GM12878 (cell line): ENCODE results near the gene CERCAM. TPM values are rescaled to one million over a fixed set of nuclear protein-coding genes. Genes with fewer than 3 reads are reported as not detected.

Experiments used
- ATAC-seq: fragments of 200-7000 bp; cut with Tn5 transposase; 3 replicates; pipeline ENCODE4 v1.9.1; 2020; ENCODE audit warnings: mild to moderate bottlenecking, moderate library complexity
- BruUV-seq: library from RNA; stranded (reverse); fragments of 400-500 nt; replicated peaks from 2 replicates; lab custom pipeline; 2021; lab: Mats Ljungman, UMichigan
- CTCF ChIA-PET: fragments of 300-600 bp; sonication (Branson Sonifier 250); formaldehyde crosslinking; extraction: SDS; loops from one replicate; lab custom pipeline; 2021; ENCODE audit warnings: inconsistent platforms; lab: Yijun Ruan, JAX
- POLR2A ChIA-PET: fragments of 350-600 bp; formaldehyde crosslinking; extraction: SDS; loops from one replicate; lab custom pipeline; 2021; ENCODE audit warnings: inconsistent platforms; lab: Charles Lee
- RAD21 ChIA-PET: fragments of 300-600 bp; sonication (Branson Sonifier 250); formaldehyde crosslinking; loops from one replicate; lab custom pipeline; 2023; ENCODE audit warnings: antibody characterized with exemption; ENCODE audit not compliant: unreplicated experiment; lab: Charles Lee
- SMC1A ChIA-PET: fragments of 300-600 bp; sonication (Branson Sonifier 250); formaldehyde crosslinking; loops from one replicate; lab custom pipeline; 2023; ENCODE audit not compliant: unreplicated experiment, uncharacterized antibody; lab: Charles Lee
- DNase-seq: peaks from one replicate; pipeline ENCODE4 v3.0.0-alpha.2; 2011; ENCODE audit warnings: low read depth, low spot score
- FAIRE-seq: peaks from 3 replicates; lab custom pipeline; 2011; peaks lifted over from hg19 to GRCh38; lab: Jason Lieb, UNC
- H2AFZ ChIP-seq: 2 replicates; pipeline ENCODE4 v1.6.0; 2011; ENCODE audit warnings: low read depth, low read length, control low read depth; ENCODE audit not compliant: control insufficient read depth
- H3K27ac ChIP-seq: 2 replicates; pipeline ENCODE4 v1.5.1; 2011; ENCODE audit warnings: control low read depth; ENCODE audit not compliant: control insufficient read depth, insufficient read depth
- H3K27me3 ChIP-seq, 2 experiments: replicated peaks in 1 of 2; 2 replicates each; pipeline versions ENCODE4 v1.6.0 to v1.6.1; 2011; ENCODE audit warnings: low read length in 1 of 2; ENCODE audit not compliant: control insufficient read depth in 2 of 2, insufficient read depth in 2 of 2
- H3K36me3 ChIP-seq, 2 experiments: 2 replicates each; pipeline ENCODE4 v1.5.1; 2011; ENCODE audit warnings: low read length in 1 of 2; ENCODE audit not compliant: control insufficient read depth in 2 of 2, insufficient read depth in 2 of 2
- H3K4me1 ChIP-seq: 2 replicates; pipeline ENCODE4 v1.6.1; 2011; ENCODE audit warnings: mild to moderate bottlenecking, low read length, moderate library complexity, mixed read lengths; ENCODE audit not compliant: control insufficient read depth, insufficient read depth
- H3K4me2 ChIP-seq: 2 replicates; pipeline ENCODE4 v1.6.0; 2011; ENCODE audit warnings: control low read depth; ENCODE audit not compliant: control insufficient read depth, insufficient read depth
- H3K4me3 ChIP-seq: fragments of 200-600 bp; sonication (generic); 2 replicates; pipeline ENCODE4 v1.5.1; 2016
- H3K79me2 ChIP-seq: 2 replicates; pipeline ENCODE4 v1.6.0; 2011; ENCODE audit warnings: low read length; ENCODE audit not compliant: control insufficient read depth, insufficient read depth
- H3K9ac ChIP-seq: 2 replicates; pipeline ENCODE4 v1.8.0; 2011; ENCODE audit warnings: low read length, control low read depth, mixed read lengths; ENCODE audit not compliant: control insufficient read depth, insufficient read depth
- H3K9me3 ChIP-seq: replicated peaks from 3 replicates; pipeline ENCODE4 v1.5.1; 2011; ENCODE audit warnings: mild to moderate bottlenecking, low read length; ENCODE audit not compliant: control insufficient read depth, insufficient read depth
- H4K20me1 ChIP-seq: 2 replicates; pipeline ENCODE4 v1.6.0; 2011; ENCODE audit not compliant: control insufficient read depth, insufficient read depth
- BCLAF1 ChIP-seq: fragments of 450-650 bp; IDR thresholded peaks from 2 replicates; pipeline ENCODE4 v1.6.1; 2017; ENCODE audit warnings: antibody characterized with exemption, mild to moderate bottlenecking, moderate library complexity
- IKZF2 ChIP-seq, 2 experiments: fragments of 450-650 bp; IDR thresholded peaks; 2 replicates each; pipeline ENCODE4 v1.6.1; 2017; ENCODE audit warnings: mild to moderate bottlenecking in 2 of 2, moderate library complexity in 2 of 2
- NRF1 ChIP-seq: conservative IDR thresholded peaks from 2 replicates; pipeline ENCODE4 v1.6.1; 2011; ENCODE audit warnings: mild to moderate bottlenecking, low read depth, low read length, improper control_type of control experiment
- RBBP5 ChIP-seq: fragments of 200-600 bp; sonication (generic); conservative IDR thresholded peaks from 2 replicates; pipeline ENCODE4 v1.6.1; 2016
- WGBS: methylation state at CpG from one replicate; pipeline ENCODE4 v1.1.6; 2016; ENCODE audit warnings: low lambda C conversion rate; ENCODE audit not compliant: insufficient replicate concordance, insufficient coverage; ENCODE audit errors: missing lambda C conversion rate; 5-methylcytosine and 5-hydroxymethylcytosine counted together
- in situ Hi-C: fragments of 300-500 bp; cut with MboI; formaldehyde crosslinking; loops from 9 replicates; pipeline ENCODE4 v1.14.3; 2018; ENCODE audit warnings: mixed read lengths
- intact Hi-C: fragments of 100-400 bp; cut with micrococcal nuclease; formaldehyde crosslinking; loops from one replicate; pipeline ENCODE4 v1.14.2; 2022; ENCODE audit not compliant: unreplicated experiment
- polyA plus RNA-seq, 11 experiments: library from polyadenylated mRNA; depleted of rRNA in 4 of 11; unstranded in 6 of 11; stranded (reverse) in 5 of 11; fragments of >200 nt; fragmentation: Nextera tagmentation in 4 of 11; fragmentation: Illumina TruSeq in 1 of 11; extraction: Ambion mirVana in 4 of 11; extraction: Trizol in 1 of 11; gene quantifications; 1 replicate in 1 of 11; 2 replicates in 10 of 11; pipeline versions ENCODE4 v1.2.1 to v1.2.3, GENCODE V29; 2011 to 2016; ENCODE audit warnings: inconsistent platforms in 2 of 11, missing spikeins in 2 of 11, low read depth in 1 of 11
- total RNA-seq, 4 experiments: library from RNA; depleted of rRNA in 3 of 4; stranded (reverse); fragments of >200 nt in 3 of 4; fragmentation: Illumina TruSeq in 1 of 4; extraction: Trizol in 1 of 4; gene quantifications; 2 replicates each; pipeline versions ENCODE4 v1.2.1 to v1.2.3, GENCODE V29; 2013 to 2021
- TF ChIP-seq, protein P1 (sequence below): fragments of 450-650 bp; IDR thresholded peaks from 2 replicates; pipeline ENCODE4 v1.6.1; 2017; ENCODE audit warnings: borderline replicate concordance

CERCAM gene
- total and polyA plus RNA-seq, 10 of the 15 experiments (the other 5 are each of a cell fraction or from before 2014, with no cell fraction given) = 0.05 to 6.7 (median 0.71) TPM

GRCh38 chr9:128457207-128457606 is 36.5 kb downstream of the CERCAM start:
- peaks cover 3% of the 10 kb centered on the region; the same call in 1 of the 2 replicates for H3K4me1 ChIP-seq
- ChIA-PET POLR2A (no interaction called here), RAD21 (interaction anchor here (0.9 kb wide), 2 partner anchors 37 to 93 kb away, joined by 3 read pairs; partner anchors contain the start of gene CERCAM), SMC1A (interaction anchor here (0.6 kb wide), 1 partner anchor 301 kb away, joined by 4 read pairs; no protein-coding TSS in a partner anchor), CTCF (interaction anchor here (0.6 to 1.2 kb wide), 3 partner anchors 18 to 95 kb away, joined by 3 to 5 read pairs (median 3); no protein-coding TSS in a partner anchor)
- in situ Hi-C loops (no loop called here), intact Hi-C loops (no loop called here)
- FAIRE-seq (no peak), ATAC-seq (no peak), DNase-seq (no peak)
- BruUV-seq = TSS peak; percentile 41
- peak overlapping the region; percentile 30; the same call in 1 of the 2 replicates for H3K27ac ChIP-seq
- H3K27me3 ChIP-seq = no peaks in the 10 kb centered on the region
- peaks cover 12% of the 10 kb centered on the region for H3K79me2 ChIP-seq
- TF ChIP-seq RBBP5 = no peak
- TF ChIP-seq BCLAF1 = no peak
- TF ChIP-seq NRF1 = no peak
- TF ChIP-seq IKZF2 (IDR thresholded peaks at IDR 0.05) = no peak
- TF ChIP-seq, protein P1, sequence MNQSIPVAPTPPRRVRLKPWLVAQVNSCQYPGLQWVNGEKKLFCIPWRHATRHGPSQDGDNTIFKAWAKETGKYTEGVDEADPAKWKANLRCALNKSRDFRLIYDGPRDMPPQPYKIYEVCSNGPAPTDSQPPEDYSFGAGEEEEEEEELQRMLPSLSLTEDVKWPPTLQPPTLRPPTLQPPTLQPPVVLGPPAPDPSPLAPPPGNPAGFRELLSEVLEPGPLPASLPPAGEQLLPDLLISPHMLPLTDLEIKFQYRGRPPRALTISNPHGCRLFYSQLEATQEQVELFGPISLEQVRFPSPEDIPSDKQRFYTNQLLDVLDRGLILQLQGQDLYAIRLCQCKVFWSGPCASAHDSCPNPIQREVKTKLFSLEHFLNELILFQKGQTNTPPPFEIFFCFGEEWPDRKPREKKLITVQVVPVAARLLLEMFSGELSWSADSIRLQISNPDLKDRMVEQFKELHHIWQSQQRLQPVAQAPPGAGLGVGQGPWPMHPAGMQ = no peak
- peaks cover 7 to 14% of the 10 kb centered on the region in 2 experiments; a peak in 3 of 4 replicates for H3K36me3 ChIP-seq
- 46% methylated on average over 14 of the region's 14 CpGs for WGBS
- no peaks in the 10 kb centered on the region for H3K9me3 ChIP-seq
- peak overlapping the region; percentile 30; the same call in 1 of the 2 replicates for H2AFZ ChIP-seq
- no peaks in the 10 kb centered on the region for H4K20me1 ChIP-seq
- peak overlapping the region; percentile 56 for H3K4me2 ChIP-seq
- H3K4me3 ChIP-seq = peak overlapping the region; percentile 92
- H3K9ac ChIP-seq = peak overlapping the region; percentile 78; the same call in 1 of the 2 replicates
